HG03280 (cell line): ENCODE data around the gene PON3.

Experiments
- ATAC-seq: cut with Tn5 transposase; IDR thresholded peaks from one replicate; pipeline ENCODE4 v1.9.1; 2021; ENCODE audit warnings: mild to moderate bottlenecking, moderate library complexity; ENCODE audit not compliant: unreplicated experiment

The PON3 gene

GRCh38 chr7:95309951-95310350 lies 86.2 kb downstream of the PON3 start:
- ATAC-seq: no peak
